Body of pancreas (tissue), 4 donors: ENCODE measurements around the gene NAALADL1. TPM values are rescaled to one million over a fixed set of nuclear protein-coding genes. Genes with fewer than 3 reads are reported as not detected.

Source experiments
- ATAC-seq: fragments of 150-250 bp; one replicate; pipeline ENCODE4 v1.9.1; 2016
- DNase-seq, 4 donors: peaks; one replicate each; pipeline ENCODE4 v3.0.0-alpha.2; 2019
- H3K27ac ChIP-seq, 4 donors: fragments of 200-600 bp; sonication (generic); 1 replicate in 3 of 4; 2 replicates in 1 of 4; pipeline versions ENCODE4 v1.5.1 to v1.6.1; 2016 to 2019; ENCODE audit warnings: mild to moderate bottlenecking in 1 of 4, mixed read lengths in 1 of 4, moderate library complexity in 1 of 4
- H3K27me3 ChIP-seq, 2 donors: fragments of 200-600 bp; sonication (generic); one replicate each; pipeline ENCODE4 v1.6.0; 2016; ENCODE audit warnings: mild to moderate bottlenecking in 1 of 2
- H3K36me3 ChIP-seq, 2 donors: fragments of 200-600 bp; sonication (generic); replicated peaks in 1 of 2; 2 replicates each; pipeline ENCODE4 v1.5.1; 2016; ENCODE audit warnings: low read depth in 2 of 2; ENCODE audit not compliant: insufficient read depth in 1 of 2
- H3K4me1 ChIP-seq: fragments of 200-600 bp; sonication (generic); one replicate; pipeline ENCODE4 v1.6.0; 2016
- H3K4me3 ChIP-seq, 2 donors: fragments of 200-600 bp; sonication (generic); 1 replicate in 1 of 2; 2 replicates in 1 of 2; pipeline ENCODE4 v1.5.1; 2016 to 2019
- H3K9me3 ChIP-seq, 3 donors: fragments of 200-600 bp; sonication (generic); 1 replicate in 2 of 3; 2 replicates in 1 of 3; pipeline ENCODE4 v1.5.1; 2016
- POLR2A ChIP-seq, 3 donors: fragments of 450-650 bp; IDR thresholded peaks; one replicate each; pipeline ENCODE4 v1.6.1; 2016; ENCODE audit warnings: antibody characterized with exemption in 3 of 3, mild to moderate bottlenecking in 2 of 3
- WGBS, 2 donors: methylation state at CpG; one replicate each; pipeline ENCODE4 v1.1.5; 2017; 5-methylcytosine and 5-hydroxymethylcytosine counted together
- intact Hi-C: fragments of 100-400 bp; cut with DNase I; formaldehyde crosslinking; loops from one replicate; pipeline ENCODE4 v1.15.1; 2023
- total RNA-seq, 2 donors: library from RNA; depleted of rRNA; stranded (reverse); fragments of >200 nt; gene quantifications; one replicate each; pipeline ENCODE4 v1.1.0, GENCODE V29; 2016
- TF ChIP-seq, protein P1 (sequence below), 7 experiments: fragments of 450-650 bp in 4 of 7; fragments of 200-600 bp in 3 of 7; sonication (generic) in 3 of 7; IDR thresholded peaks; one replicate each; pipeline ENCODE4 v1.5.1; 2016 to 2019; ENCODE audit warnings: antibody characterized with exemption in 7 of 7

NAALADL1 gene
- total RNA-seq, 2 donors from 2014 or later = 1.6 to 11.5 TPM

DNA sequence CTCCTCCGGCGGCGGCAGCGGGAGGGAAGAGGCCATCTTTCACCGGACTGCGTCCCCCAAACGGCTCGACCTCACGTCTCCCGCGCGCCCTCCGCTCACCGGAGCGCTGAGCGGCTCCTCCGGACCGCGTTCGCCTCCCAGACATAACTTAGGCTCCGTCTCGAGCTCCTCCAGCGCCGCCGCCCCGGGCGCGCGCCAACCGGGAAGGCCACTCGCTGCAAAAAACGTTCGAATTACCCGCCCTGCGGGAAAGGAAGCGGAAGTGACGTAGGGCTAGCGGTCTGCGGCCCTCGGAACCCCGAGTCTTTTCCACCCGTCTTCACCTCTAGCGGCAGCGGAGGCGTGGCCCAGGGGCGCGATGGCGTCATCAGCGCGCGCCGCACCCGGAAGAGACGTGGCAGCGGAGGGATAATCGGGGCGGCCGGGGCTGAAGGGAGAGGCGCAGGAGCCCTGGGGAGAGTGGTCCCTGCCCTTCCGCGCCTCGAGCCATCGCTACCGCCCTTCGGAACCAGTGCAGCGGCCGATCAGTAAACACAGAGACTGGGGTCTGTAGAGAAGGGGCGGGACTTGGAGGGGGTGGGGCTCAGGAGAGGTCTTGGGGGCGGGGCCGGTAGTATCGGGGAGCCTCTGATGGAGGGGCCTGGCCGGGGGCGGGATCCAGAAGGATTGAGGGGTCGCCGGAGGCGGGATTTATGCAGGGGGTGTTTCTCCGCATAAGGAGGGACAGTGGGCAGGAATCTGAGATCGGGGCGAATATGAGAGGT, 25.7 kb upstream of the NAALADL1 start, which contains the start of the genes CDCA5 and ZFPL1:
CDCA5 (minus strand) TSS at position 207 of the 764 bp plus-strand sequence; CDS start at position 145, 62 bp downstream.
ZFPL1 (plus strand) TSS at position 389 of the 764 bp plus-strand sequence. CDS start 477 bp downstream, outside the sequence.
- ATAC-seq = peak; percentile 99
- H3K4me1 ChIP-seq = peaks cover 17% of the 10 kb centered on the region
- intact Hi-C loops = no loop called here
- 0 to 2% methylated on average over 18 to 78 of the region's 79 CpGs for WGBS, 2 donors
- peak within 1 kb of the TSS; percentile 73 to 91 (median 90) for H3K27ac ChIP-seq
- H3K4me3 ChIP-seq = peak within 1 kb of the TSS; percentile 56 to 86
- peaks cover 0 to 20% of the 10 kb centered on the region in 2 donors for H3K36me3 ChIP-seq
- no peaks in the 10 kb centered on the region for H3K27me3 ChIP-seq
- TF ChIP-seq, protein P1, sequence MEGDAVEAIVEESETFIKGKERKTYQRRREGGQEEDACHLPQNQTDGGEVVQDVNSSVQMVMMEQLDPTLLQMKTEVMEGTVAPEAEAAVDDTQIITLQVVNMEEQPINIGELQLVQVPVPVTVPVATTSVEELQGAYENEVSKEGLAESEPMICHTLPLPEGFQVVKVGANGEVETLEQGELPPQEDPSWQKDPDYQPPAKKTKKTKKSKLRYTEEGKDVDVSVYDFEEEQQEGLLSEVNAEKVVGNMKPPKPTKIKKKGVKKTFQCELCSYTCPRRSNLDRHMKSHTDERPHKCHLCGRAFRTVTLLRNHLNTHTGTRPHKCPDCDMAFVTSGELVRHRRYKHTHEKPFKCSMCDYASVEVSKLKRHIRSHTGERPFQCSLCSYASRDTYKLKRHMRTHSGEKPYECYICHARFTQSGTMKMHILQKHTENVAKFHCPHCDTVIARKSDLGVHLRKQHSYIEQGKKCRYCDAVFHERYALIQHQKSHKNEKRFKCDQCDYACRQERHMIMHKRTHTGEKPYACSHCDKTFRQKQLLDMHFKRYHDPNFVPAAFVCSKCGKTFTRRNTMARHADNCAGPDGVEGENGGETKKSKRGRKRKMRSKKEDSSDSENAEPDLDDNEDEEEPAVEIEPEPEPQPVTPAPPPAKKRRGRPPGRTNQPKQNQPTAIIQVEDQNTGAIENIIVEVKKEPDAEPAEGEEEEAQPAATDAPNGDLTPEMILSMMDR (IDR thresholded peaks at IDR 0.05) = peak in 1 of 7 experiments; percentile 21
- peak; percentile 44 to 83 (median 80) for TF ChIP-seq POLR2A (IDR thresholded peaks at IDR 0.05)
- peak; percentile 96 to 97 (median 96) for DNase-seq
- no peaks in the 10 kb centered on the region for H3K9me3 ChIP-seq

GRCh38 chr11:65083134-65083833, 24.9 kb upstream of the NAALADL1 start:
- TF ChIP-seq, protein P1 (IDR thresholded peaks at IDR 0.05) = no peak
- no peak for TF ChIP-seq POLR2A (IDR thresholded peaks at IDR 0.05)
- DNase-seq (no peak), ATAC-seq (no peak)
- H3K9me3 ChIP-seq = no peaks in the 10 kb centered on the region
- H3K4me3 ChIP-seq = peak overlapping the region; percentile 56 to 86
- WGBS, 2 donors = 3 to 4% methylated on average over 13 of the region's 13 CpGs
- intact Hi-C loops = no loop called here
- H3K36me3 ChIP-seq = peaks cover 0 to 16% of the 10 kb centered on the region in 2 donors
- peak overlapping the region in 3 of 4 donors; percentile 88 to 91 (median 91) for H3K27ac ChIP-seq
- no peaks in the 10 kb centered on the region for H3K27me3 ChIP-seq
- peaks cover 19% of the 10 kb centered on the region for H3K4me1 ChIP-seq

GRCh38 chr11:65078786-65079342, 20.5 kb upstream of the NAALADL1 start:
- H3K9me3 ChIP-seq = no peaks in the 10 kb centered on the region
- ATAC-seq = no peak
- H3K4me3 ChIP-seq = no peak overlapping the region
- H3K36me3 ChIP-seq = no peaks in the 10 kb centered on the region
- WGBS, 2 donors = 82 to 88% methylated on average over 9 of the region's 9 CpGs
- no peak for DNase-seq
- no peak overlapping the region for H3K27ac ChIP-seq
- TF ChIP-seq, protein P1 (IDR thresholded peaks at IDR 0.05) = no peak
- TF ChIP-seq POLR2A (IDR thresholded peaks at IDR 0.05) = no peak
- peaks cover 9% of the 10 kb centered on the region for H3K4me1 ChIP-seq
- H3K27me3 ChIP-seq = no peaks in the 10 kb centered on the region
- intact Hi-C loops = no loop called here

- Histone ChIP-seq H3K36me3 (no peaks in the 10 kb centered on the region), H3K9me3 (no peaks in the 10 kb centered on the region), H3K4me1 (peaks cover 5% of the 10 kb centered on the region), H3K27ac (no peak overlapping the region), H3K4me3 (no peak overlapping the region), H3K27me3 (no peaks in the 10 kb centered on the region)
- TF ChIP-seq, protein P1 (IDR thresholded peaks at IDR 0.05) = peak; percentile 64 to 82 (median 74)
- no peak for TF ChIP-seq POLR2A (IDR thresholded peaks at IDR 0.05)
- 39% methylated on average over 3 of the region's 3 CpGs for WGBS, 2 donors
- intact Hi-C loops = no loop called here
- ATAC-seq (peak; percentile 93), DNase-seq (peak; percentile 71 to 84 (median 76))
Observed at GRCh38 chr11:65078151-65078550, 19.8 kb upstream of the NAALADL1 start.
